Fibroblast of skin of right biceps (primary cell): ENCODE results near the gene AADACL2.
"Not testable (repeated sequence)": the region's sequence is repeated elsewhere in the genome, so short reads cannot be mapped to it uniquely, and the experiment has no call there.

Experiments used
- DNase-seq: peaks from one replicate; pipeline ENCODE4 v3.0.0-alpha.2; 2013

Gene AADACL2

DNA sequence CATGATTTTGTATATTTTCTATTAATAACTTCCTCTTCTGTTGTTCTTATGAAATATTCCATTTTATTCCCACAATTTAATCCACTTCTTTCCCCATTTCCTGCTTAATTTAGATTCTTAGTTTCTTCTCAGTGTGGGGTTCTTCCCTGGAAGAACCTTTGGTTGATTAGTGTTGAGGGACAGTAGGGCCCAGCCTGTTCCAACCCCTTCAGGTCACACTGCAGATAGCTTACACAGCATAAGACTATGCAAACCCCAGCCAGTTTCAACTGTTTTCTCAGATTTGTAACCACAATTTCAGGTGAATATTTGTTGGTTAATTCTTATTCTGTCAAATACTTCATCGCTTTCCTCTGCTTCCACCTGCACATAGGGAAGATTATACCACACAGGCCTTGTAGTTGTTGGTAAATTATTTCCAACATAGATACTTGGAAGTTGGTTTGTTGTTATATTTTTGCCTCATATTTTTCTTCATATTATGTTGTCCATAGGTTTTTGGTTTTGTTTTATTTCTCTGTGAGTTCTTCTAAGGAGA, 34.7 kb downstream of the AADACL2 start:
- no peak for DNase-seq

- no peak for DNase-seq
These were observed 35.4 kb downstream of the AADACL2 start for GRCh38 chr3:151769175-151769574.

- DNase-seq = peak; percentile 26
These were observed 37.2 kb downstream of the AADACL2 start for GRCh38 chr3:151770956-151771355.

- DNase-seq = no peak
These were observed 39.2 kb downstream of the AADACL2 start for GRCh38 chr3:151772825-151773480.

DNA sequence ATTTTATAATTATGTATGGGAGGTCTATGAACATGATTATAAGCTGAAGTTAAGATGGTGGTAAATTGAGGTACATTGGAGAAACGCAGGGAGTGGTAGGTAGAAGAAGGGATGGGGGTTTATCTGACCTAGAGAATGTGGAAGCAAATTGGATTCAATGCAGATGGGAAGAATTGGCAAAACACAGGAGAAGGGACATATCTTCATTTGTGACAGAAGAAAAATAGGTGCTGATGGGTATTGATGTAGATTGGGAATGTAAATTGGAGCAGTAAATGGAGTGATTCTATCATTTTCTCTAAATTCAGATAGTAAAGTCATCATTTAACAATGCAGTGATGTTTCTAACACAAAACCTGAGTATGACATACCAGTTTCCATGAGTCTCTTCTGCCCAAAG, 40.5 kb downstream of the AADACL2 start:
- DNase-seq = no peak

GRCh38 chr3:151774910-151775309, 41.2 kb downstream of the AADACL2 start:
- no peak for DNase-seq

DNA sequence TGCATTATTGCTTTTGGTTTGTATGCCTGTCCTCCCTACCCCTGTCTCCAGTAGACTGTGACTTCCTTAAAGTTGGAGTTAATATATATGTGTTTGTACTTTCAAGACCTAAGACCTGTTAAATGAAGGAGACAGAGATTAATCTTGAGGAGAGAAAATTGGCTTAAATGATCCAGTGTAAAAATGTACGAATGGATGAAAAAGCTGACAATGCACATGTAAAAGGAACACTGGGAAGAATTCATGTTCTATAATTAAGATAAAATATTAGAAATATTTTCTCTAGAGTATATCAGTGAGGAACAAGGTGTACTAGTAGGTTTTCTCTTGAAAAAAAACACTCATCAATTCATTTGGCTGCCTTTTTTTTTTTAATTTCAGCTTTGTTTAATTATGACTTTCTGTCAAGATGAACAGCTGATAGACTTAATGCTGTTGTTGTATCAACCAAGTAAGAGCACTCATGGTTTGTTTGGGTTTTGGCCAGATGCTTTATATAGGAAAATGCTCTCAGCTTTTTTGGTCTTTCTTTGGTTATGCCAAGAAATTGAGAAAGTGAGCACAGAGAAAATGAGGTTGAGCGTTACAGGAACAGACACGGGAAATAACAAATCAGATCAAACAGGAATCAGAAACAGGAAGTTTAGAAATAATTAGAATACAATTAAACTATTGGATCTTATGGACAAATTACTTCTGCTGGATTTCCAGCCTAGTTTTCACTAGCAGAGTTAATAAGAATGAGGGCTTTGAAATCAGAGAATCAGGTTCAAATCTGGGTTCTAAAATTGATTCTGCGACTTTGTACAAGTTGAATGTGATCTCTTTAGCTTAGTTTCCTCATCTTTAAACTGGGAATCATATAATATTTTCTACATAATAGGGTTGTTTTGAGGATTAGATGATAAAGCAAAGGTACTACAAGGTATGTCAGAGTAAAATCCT, 41.9 kb downstream of the AADACL2 start:
- no peak for DNase-seq

DNA sequence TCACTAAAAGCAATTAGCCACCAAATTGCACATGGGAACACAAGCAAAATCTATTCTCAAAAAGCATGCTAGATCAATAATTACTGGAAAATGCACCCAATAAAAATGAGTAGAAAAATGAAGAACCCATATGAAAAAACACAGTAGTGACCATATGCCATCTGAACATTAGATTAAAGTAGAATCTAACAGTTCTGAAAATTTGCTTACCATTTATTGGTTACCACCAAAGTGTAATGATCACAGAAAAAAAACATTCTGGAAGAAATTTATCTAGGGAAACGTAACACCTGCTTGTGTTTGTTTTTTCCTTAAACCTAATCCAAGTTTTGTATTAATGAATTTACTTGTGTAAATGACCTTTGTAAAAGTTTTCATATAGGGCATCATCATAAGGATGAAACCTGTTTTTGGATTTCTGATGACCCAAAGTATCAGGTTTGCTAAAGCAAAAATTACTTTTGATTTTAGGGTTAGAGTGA, 42.6 kb downstream of the AADACL2 start:
- DNase-seq = no peak

GRCh38 chr3:151777880-151778279, 44.2 kb downstream of the AADACL2 start:
- DNase-seq = no peak

- no peak for DNase-seq
These were observed 53.9 kb downstream of the AADACL2 start for GRCh38 chr3:151787626-151788025.

- DNase-seq = no peak
These were observed 54.7 kb downstream of the AADACL2 start for GRCh38 chr3:151788401-151788800.

- DNase-seq = peak; percentile 17
These were observed 56.2 kb downstream of the AADACL2 start for GRCh38 chr3:151789853-151790463.

DNA sequence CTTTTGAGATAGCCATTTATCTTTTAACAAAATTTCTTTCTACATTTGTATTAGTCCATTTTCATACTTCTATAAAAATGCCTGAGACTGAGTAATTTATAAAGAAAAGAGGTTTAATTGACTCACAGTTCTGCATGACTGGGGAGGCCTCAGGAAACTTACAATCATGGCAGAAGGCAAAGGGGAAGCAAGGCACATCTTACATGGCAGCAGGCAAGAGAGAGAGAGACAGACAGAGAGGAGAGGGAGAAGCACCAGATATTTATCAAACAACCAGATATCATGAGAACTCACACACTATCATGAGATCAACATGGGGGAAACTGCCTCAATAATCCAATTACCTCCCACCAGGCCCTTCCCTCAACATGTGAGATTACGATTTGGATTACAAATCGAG, 57.0 kb downstream of the AADACL2 start:
- not testable (repeated sequence) for DNase-seq

GRCh38 chr3:151792411-151792810, 58.7 kb downstream of the AADACL2 start:
- no peak for DNase-seq

GRCh38 chr3:151793636-151794035, 59.9 kb downstream of the AADACL2 start:
- no peak for DNase-seq

DNA sequence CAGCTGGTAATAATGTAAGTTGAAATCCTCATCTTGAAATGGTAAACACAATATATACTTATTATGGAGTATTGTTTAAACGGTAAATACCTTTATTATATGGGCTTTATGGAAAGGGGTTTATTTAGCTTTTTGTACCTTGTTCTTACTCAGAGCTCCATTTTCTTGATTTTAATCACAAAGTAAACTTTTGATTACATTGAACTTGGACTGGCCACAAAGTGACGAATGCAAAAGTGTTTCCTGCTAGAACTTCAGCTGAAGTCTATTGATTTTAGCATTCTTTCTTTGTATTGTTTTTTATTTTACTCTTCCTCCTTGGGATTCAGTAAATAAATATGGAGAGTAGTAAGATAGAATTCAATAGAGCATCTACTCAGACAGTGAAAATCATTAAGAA, 60.4 kb downstream of the AADACL2 start:
- DNase-seq = no peak

- DNase-seq = peak; percentile 90
These were observed 61.5 kb downstream of the AADACL2 start for GRCh38 chr3:151795276-151795675.

DNA sequence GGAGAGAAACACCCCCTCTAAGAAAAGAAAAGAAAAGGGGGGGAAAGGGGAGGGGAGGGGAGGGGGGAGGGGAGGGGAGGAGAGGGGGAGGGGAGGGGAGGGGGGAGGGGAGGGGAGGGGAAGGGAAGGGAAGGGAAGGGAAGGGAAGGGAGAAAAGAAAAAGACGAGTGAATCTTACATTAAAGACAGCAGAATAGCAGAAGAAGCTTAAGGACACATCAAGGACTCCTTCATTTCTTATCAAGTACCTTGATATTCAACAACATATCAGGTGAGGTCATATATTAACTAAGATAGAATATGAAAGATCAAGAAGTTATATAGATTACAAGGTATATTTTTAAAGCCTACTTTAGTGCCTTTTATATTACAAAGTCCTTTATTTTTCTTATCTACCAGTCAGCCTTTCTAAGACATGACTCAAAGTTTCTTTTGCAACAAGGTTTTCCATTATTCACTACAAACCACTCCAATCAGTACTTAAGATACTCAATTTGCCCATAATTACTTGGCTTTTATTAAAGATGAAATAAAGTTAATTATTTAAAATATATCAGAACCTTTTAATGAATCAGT, 62.5 kb downstream of the AADACL2 start:
- no peak for DNase-seq

- peak; percentile 72 for DNase-seq
These were observed 64.7 kb downstream of the AADACL2 start for GRCh38 chr3:151798466-151798865.

DNA sequence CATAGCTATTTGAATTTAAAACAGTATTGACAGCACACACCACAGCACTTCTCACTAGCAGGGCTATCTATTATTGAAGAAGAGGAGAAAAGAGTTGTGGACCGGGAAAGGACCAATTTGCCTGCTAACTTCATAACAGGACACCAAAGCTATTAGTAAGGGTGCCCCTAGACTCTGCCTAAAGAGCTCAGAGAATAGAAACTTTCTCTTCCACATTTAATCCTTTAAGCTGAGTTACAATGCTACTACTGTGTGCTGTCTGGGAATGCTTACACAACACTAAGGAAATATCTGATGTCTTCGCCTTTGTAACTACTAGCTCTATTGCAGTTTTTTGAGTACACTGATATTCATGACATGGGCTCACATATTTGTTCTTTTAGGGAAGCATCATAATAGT, 66.7 kb downstream of the AADACL2 start:
- DNase-seq = no peak

DNA sequence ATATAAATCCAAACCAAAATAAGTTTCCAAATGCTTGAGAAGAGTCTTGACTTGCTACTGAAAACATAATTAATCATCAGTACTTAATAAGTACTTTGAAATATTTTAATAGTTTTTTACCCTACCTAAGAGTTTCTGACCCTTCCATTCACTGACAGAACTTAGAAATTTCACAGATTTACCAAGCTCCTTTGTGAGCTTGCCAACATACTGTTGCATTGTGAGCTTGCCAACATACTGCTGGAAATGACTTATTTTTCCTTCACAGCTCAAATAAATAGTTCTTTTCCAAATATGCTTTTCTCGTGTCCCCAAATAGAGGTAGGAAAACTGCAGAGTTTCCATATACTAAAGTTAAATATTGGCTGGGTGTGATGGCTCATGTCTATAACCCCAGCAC, 70.5 kb downstream of the AADACL2 start:
- DNase-seq = no peak

DNA sequence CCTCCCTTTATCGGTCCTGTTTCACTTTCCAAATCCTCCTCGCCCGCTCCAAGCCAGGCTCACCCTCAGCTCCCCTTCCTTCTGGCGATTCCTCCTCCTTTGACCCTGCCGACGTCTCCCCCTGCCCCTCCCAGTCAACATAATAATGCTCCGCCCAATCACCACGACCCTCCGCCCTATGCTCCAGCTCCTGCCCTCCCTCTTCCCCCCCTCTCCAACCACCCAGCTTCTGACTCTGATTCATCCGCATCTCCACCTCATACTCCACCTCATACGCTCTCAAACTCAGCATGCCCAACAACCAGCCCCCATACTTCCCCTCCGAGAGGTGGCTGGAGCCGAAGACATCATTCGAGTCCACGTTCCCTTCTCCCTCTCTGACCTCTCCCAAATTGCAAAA, 73.1 kb downstream of the AADACL2 start:
- no peak for DNase-seq
